ENCODE data around the gene TOMM22.

The TOMM22 gene

GRCh38 chr22:38724176-38724575, 42.4 kb downstream of the TOMM22 start:
- Histone ChIP-seq H3K9me3 (no peaks in the 10 kb centered on the region), H3K4me3 (ENCODE audit: low read depth in 1 of 2, low read length in 1 of 2) (no peak overlapping the region), H3K4me1 (ENCODE audit: control insufficient read depth in 1 of 2, insufficient read depth in 1 of 2, low read depth in 1 of 2, low read length in 1 of 2) (no peaks in the 10 kb centered on the region), H3K36me3 (peaks cover 97% of the 10 kb centered on the region), H3K27me3 (no peaks in the 10 kb centered on the region), H3K27ac (no peak overlapping the region)
- no peak for TF ChIP-seq CTCF (IDR thresholded peaks at IDR 0.05)

- TF ChIP-seq CTCF (IDR thresholded peaks at IDR 0.05) = no peak
- H3K27me3 ChIP-seq = no peaks in the 10 kb centered on the region
- no peaks in the 10 kb centered on the region for H3K4me1 ChIP-seq (ENCODE audit: control insufficient read depth in 1 of 2, insufficient read depth in 1 of 2, low read depth in 1 of 2, low read length in 1 of 2)
- H3K4me3 ChIP-seq (ENCODE audit: low read depth in 1 of 2, low read length in 1 of 2) = no peak overlapping the region
- no peak overlapping the region for H3K27ac ChIP-seq
- H3K36me3 ChIP-seq = peaks cover 100% of the 10 kb centered on the region
- H3K9me3 ChIP-seq = no peaks in the 10 kb centered on the region
Observed at GRCh38 chr22:38724926-38725571, 43.3 kb downstream of the TOMM22 start.

GRCh38 chr22:38725900-38726655, 44.3 kb downstream of the TOMM22 start:
- H3K27ac ChIP-seq = no peak overlapping the region
- no peaks in the 10 kb centered on the region for H3K27me3 ChIP-seq
- H3K4me3 ChIP-seq (ENCODE audit: low read depth in 1 of 2, low read length in 1 of 2) = no peak overlapping the region
- no peaks in the 10 kb centered on the region for H3K9me3 ChIP-seq
- peaks cover 100% of the 10 kb centered on the region for H3K36me3 ChIP-seq
- no peaks in the 10 kb centered on the region for H3K4me1 ChIP-seq (ENCODE audit: control insufficient read depth in 1 of 2, insufficient read depth in 1 of 2, low read depth in 1 of 2, low read length in 1 of 2)
- TF ChIP-seq CTCF (IDR thresholded peaks at IDR 0.05) = no peak

GRCh38 chr22:38727123-38727522, 45.4 kb downstream of the TOMM22 start:
- Histone ChIP-seq H3K4me1 (ENCODE audit: control insufficient read depth in 1 of 2, insufficient read depth in 1 of 2, low read depth in 1 of 2, low read length in 1 of 2) (no peaks in the 10 kb centered on the region), H3K27me3 (no peaks in the 10 kb centered on the region), H3K4me3 (ENCODE audit: low read depth in 1 of 2, low read length in 1 of 2) (no peak overlapping the region), H3K36me3 (peaks cover 100% of the 10 kb centered on the region), H3K9me3 (no peaks in the 10 kb centered on the region), H3K27ac (no peak overlapping the region)
- TF ChIP-seq CTCF (IDR thresholded peaks at IDR 0.05) = no peak

- no peak overlapping the region for H3K4me3 ChIP-seq (ENCODE audit: low read depth in 1 of 2, low read length in 1 of 2)
- H3K27ac ChIP-seq = no peak overlapping the region
- no peaks in the 10 kb centered on the region for H3K4me1 ChIP-seq (ENCODE audit: control insufficient read depth in 1 of 2, insufficient read depth in 1 of 2, low read depth in 1 of 2, low read length in 1 of 2)
- no peaks in the 10 kb centered on the region for H3K9me3 ChIP-seq
- peaks cover 100% of the 10 kb centered on the region for H3K36me3 ChIP-seq
- H3K27me3 ChIP-seq = no peaks in the 10 kb centered on the region
- TF ChIP-seq CTCF (IDR thresholded peaks at IDR 0.05) = no peak
Observed at GRCh38 chr22:38727530-38728451, 46.0 kb downstream of the TOMM22 start.
